Measurements from ENCODE around the gene MAP4K1.

MAP4K1 gene

DNA sequence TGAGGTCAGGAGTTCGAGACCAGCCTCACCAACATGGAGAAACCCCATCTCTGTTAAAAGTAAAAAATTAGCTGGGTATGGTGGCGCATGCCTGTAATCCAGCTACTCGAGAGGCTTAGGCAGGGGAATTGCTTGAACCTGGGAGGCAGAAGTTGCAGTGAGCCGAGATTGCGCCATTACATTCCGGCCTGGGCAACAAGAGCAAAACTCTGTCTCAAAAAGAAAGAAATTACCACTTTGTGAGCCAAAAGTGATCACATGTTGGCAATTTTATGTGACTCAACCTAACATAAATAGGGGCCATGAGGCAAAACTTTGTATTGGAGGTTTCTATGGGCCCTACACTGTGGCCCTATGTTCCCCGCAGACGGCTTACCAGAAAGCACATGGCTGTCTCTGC, 72.2 kb downstream of the MAP4K1 start:
- peaks cover 2% of the 10 kb centered on the region for H3K36me3 Mint-ChIP-seq
- CTCF ChIA-PET = interaction anchor here (0.6 to 2.6 kb wide), 8 partner anchors 8 to 354 kb away, joined by 3 to 21 read pairs (median 10); partner anchors contain the start of genes NFKBIB and SIRT2
- H3K4me3 Mint-ChIP-seq = no peak overlapping the region
- H3K27ac Mint-ChIP-seq = no peak overlapping the region
- DNase-seq = no peak
- H3K4me1 Mint-ChIP-seq = peaks cover 29% of the 10 kb centered on the region
- peaks cover 5% of the 10 kb centered on the region for H3K9me3 Mint-ChIP-seq
- peaks cover 6% of the 10 kb centered on the region for H3K27me3 Mint-ChIP-seq

DNA sequence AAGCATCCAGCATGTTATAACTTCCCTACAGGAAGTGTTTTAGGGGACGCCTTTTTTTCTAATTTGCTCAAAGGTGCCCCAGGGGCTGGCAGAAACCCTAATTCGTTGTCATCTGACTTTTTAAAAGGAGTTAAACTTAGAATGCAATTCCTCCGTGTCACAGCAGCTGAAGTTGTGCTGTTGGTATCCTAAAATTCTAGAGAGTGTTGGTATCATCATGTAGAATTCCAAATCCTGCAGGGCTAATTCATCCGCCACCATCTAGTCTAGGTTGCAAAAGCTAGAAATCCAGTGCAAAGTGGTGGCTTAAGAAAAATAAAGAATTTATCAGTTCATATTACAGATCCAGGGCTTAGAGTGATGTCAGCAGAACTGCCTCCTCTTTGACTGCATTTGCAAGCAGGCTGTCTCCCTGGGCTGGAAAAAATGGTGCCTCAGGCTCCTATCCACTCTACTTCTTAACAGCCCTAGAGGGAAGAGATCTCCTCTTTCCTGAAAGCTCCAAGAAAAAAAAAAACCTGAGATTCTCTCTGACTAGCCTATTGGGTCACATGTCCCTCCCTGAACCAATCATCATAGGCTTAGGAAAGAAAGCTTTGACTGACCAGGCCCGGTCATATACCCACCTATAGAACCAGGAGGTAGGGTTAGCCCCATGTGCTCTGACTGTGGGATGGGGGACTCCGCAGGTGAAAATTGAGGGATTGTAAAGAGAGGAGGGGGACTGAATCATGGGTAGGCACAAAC, 73.0 kb downstream of the MAP4K1 start:
- peaks cover 6% of the 10 kb centered on the region for H3K27me3 Mint-ChIP-seq
- peaks cover 7% of the 10 kb centered on the region for H3K9me3 Mint-ChIP-seq
- DNase-seq = no peak
- H3K4me1 Mint-ChIP-seq = peaks cover 32% of the 10 kb centered on the region
- H3K36me3 Mint-ChIP-seq = peaks cover 2% of the 10 kb centered on the region
- CTCF ChIA-PET = interaction anchor here (0.6 to 2.6 kb wide), 12 partner anchors 9 to 386 kb away, joined by 3 to 21 read pairs (median 5); partner anchors contain the start of genes EIF3K, MRPS12, NFKBIB and SARS2
- no peak overlapping the region for H3K4me3 Mint-ChIP-seq
- peak overlapping the region; percentile 77 for H3K27ac Mint-ChIP-seq

DNA sequence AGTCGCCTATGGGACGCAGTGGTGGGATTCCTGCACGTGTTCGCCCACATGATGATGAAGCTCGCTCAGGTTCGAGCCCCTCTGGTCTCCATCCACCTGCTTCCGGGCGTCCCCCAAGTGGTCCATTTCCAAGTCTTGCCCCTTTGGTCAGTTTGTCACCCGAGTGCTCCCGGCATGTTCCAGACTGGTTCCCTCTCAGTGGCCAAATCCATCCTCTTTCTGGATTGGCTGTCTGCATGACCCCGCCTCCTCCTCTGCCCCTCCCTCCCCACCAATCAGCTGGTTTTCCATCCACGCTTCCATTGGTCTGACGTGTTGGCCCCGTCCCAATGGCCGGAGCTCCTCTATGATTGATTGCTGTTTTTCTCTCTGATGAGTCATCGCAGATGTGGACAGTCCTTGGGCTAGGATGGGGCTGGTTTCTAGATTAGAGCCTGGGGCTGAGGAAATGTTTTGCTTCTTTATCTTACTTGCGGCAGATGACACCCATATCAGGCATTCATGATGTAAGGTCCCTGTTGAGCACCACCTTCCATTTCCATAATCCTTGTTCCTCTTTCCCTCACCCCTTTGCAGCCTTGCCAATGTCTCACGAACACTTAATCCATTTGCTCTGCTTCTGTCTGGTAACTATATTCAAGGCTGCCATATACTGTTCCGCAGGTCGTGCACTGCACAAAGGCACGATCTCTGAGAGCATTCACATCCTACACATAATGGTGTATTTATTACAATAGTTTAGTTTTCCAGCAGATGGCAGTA, 73.8 kb downstream of the MAP4K1 start:
- peaks cover 6% of the 10 kb centered on the region for H3K27me3 Mint-ChIP-seq
- H3K4me3 Mint-ChIP-seq = peak overlapping the region; percentile 16
- peak overlapping the region; percentile 77 for H3K27ac Mint-ChIP-seq
- H3K9me3 Mint-ChIP-seq = peaks cover 7% of the 10 kb centered on the region
- peaks cover 40% of the 10 kb centered on the region for H3K4me1 Mint-ChIP-seq
- CTCF ChIA-PET = interaction anchor here (0.9 to 2.6 kb wide), 9 partner anchors 9 to 386 kb away, joined by 3 to 21 read pairs (median 8); partner anchors contain the start of genes MRPS12, NFKBIB, SARS2 and SIRT2
- H3K36me3 Mint-ChIP-seq = peaks cover 2% of the 10 kb centered on the region
- peak; percentile 42 for DNase-seq

DNA sequence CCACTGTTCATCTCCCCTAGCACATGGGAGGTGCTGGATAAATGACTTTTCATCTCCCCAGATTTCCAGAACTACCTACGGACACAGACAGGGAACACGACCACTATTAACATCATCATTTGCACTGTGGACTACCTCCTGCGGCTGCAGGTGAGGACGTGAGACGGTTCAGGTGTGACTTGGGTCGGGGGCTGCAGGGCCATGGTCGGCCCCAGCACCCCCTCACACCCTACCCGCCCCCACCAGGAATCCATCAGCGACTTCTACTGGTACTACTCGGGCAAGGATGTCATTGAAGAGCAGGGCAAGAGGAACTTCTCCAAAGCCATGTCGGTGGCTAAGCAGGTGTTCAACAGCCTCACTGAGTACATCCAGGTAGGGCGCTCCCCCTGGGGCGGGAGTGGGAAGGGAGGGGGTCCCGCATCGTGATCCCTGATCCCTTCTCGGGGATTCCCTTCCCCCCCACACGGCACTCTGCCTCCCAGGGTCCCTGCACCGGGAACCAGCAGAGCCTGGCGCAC, 74.4 kb downstream of the MAP4K1 start:
- Mint-ChIP-seq H3K4me1 (peaks cover 46% of the 10 kb centered on the region), H3K36me3 (peaks cover 5% of the 10 kb centered on the region), H3K9me3 (peaks cover 7% of the 10 kb centered on the region), H3K4me3 (no peak overlapping the region), H3K27me3 (peaks cover 6% of the 10 kb centered on the region), H3K27ac (no peak overlapping the region)
- CTCF ChIA-PET = interaction anchor here (1.0 to 2.6 kb wide), 7 partner anchors 8 to 387 kb away, joined by 3 to 21 read pairs (median 12); partner anchors contain the start of genes MRPS12 and SARS2
- no peak for DNase-seq

DNA sequence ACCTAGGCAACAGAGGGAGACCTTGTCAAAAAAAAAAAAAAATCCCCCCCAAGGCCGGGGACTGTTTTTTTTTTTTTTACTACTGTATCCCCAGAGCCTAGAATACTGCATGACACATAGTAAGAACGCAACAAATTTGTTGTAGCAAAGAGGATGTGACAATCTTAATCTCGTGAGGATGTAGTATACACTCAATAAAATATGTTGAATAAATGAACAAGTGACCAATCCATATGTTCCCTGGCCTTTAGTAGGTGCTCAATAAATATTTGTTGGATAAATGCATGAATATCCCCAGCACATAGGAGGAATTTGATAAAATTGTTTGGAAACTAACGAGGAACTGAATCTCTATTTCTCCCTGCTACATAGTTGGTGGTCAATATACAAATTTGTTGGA, 75.7 kb downstream of the MAP4K1 start:
- peaks cover 60% of the 10 kb centered on the region for H3K4me1 Mint-ChIP-seq
- CTCF ChIA-PET = interaction anchor here (1.0 kb wide), 1 partner anchor 93 kb away, joined by 3 read pairs; no protein-coding TSS in a partner anchor
- H3K4me3 Mint-ChIP-seq = no peak overlapping the region
- peaks cover 10% of the 10 kb centered on the region for H3K9me3 Mint-ChIP-seq
- DNase-seq = no peak
- peaks cover 9% of the 10 kb centered on the region for H3K36me3 Mint-ChIP-seq
- H3K27ac Mint-ChIP-seq = no peak overlapping the region
- H3K27me3 Mint-ChIP-seq = no peaks in the 10 kb centered on the region

DNA sequence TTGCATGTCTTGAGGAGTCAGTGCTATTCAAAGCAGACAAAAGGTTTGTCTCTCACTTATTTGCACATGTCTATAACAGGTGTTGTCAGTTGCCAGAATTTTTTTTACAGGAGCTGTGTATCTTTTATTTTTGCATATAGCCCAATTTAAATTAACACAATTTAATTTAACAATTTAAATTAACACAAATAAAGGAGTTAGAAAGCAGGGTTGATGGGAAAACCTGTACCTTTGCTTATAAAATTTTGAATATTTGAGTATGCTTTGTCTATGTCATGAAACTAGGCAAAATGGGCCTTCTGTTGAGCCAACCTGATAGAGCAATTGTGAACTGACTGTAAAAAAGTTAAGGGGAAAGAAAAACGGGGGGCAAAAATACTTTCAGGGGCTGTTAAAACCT, 78.0 kb downstream of the MAP4K1 start:
- Mint-ChIP-seq H3K9me3 (peaks cover 29% of the 10 kb centered on the region), H3K36me3 (peaks cover 20% of the 10 kb centered on the region), H3K4me3 (peak overlapping the region; percentile 63), H3K27ac (peak overlapping the region; percentile 99), H3K27me3 (peaks cover 8% of the 10 kb centered on the region), H3K4me1 (peaks cover 62% of the 10 kb centered on the region)
- DNase-seq = no peak
- CTCF ChIA-PET = interaction anchor here (3.0 kb wide), 1 partner anchor 24 kb away, joined by 12 read pairs; no protein-coding TSS in a partner anchor

DNA sequence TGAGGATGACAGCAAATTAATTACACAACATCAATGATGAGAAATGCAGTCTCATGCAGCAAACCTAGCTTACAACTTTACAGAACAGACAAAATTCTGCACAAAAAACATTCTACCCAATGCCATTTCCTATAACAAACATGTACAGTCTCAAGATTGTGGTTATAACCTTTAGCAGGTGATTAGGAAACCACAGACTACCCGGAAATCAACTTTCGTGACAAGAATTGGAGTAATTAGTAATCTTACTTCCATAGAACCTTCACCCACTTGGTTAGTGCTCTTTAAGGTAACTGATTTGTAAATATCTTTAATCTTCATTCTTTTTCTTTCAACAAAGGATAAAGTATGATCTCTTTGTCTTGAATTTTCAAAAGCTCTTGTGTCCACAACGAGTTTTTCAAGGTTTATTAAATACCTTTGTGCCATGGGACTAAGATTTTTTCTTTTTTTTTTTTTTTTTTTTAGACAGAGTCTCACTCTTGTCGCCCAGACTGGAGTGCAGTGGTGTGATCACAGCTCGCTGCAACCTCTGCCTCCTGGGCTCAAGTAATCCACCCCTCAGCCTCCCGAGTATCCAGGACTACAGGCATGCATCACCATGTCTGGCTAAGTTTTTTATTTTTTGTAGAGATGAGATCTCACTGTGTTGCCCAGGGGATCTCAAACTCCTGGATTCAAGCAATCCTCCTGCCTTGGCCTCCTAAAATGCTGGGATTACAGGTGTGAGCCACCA, 78.8 kb downstream of the MAP4K1 start:
- H3K9me3 Mint-ChIP-seq = peaks cover 35% of the 10 kb centered on the region
- H3K27ac Mint-ChIP-seq = peak overlapping the region; percentile 99
- peaks cover 23% of the 10 kb centered on the region for H3K36me3 Mint-ChIP-seq
- peak; percentile 53 for DNase-seq
- H3K4me3 Mint-ChIP-seq = peak overlapping the region; percentile 63
- peaks cover 13% of the 10 kb centered on the region for H3K27me3 Mint-ChIP-seq
- CTCF ChIA-PET = interaction anchor here (3.0 kb wide), 1 partner anchor 23 kb away, joined by 12 read pairs; no protein-coding TSS in a partner anchor
- H3K4me1 Mint-ChIP-seq = peaks cover 57% of the 10 kb centered on the region

DNA sequence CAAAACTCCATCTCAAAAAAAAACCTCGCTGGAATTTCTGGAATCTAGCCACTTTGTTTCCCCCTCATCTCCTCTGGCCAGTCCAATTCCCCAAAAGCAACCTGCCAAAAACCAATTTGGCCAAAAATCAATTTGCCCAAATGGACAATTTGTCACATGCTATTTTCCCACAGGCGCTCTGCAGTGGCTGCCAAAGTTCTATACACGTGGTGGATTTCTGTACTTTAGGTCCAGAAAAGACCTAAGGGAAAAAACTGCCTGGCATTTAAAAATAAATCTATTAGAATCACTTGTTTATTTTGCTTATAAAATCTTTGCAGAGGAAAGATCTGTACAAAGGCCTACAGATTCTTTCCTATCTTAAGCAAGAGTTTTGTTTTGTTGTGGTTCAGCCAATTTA, 79.4 kb downstream of the MAP4K1 start:
- no peak for DNase-seq
- CTCF ChIA-PET = interaction anchor here (3.0 kb wide), 1 partner anchor 23 kb away, joined by 12 read pairs; no protein-coding TSS in a partner anchor

More for the DNA sequence above, 79.4 kb downstream of the MAP4K1 start:
- H3K4me3 Mint-ChIP-seq = peak overlapping the region; percentile 63
- H3K27me3 Mint-ChIP-seq = peaks cover 13% of the 10 kb centered on the region
- peaks cover 35% of the 10 kb centered on the region for H3K9me3 Mint-ChIP-seq
- peak overlapping the region; percentile 99 for H3K27ac Mint-ChIP-seq
- peaks cover 53% of the 10 kb centered on the region for H3K4me1 Mint-ChIP-seq
- H3K36me3 Mint-ChIP-seq = peaks cover 23% of the 10 kb centered on the region
